Neutrophil (primary cell): ENCODE data around the gene LHX8.
"Not testable (repeated sequence)": the region's sequence is repeated elsewhere in the genome, so short reads cannot be mapped to it uniquely, and the experiment has no call there.

Experiments used
- H3K27ac ChIP-seq: fragments of 200-600 bp; sonication (generic); 2 replicates; pipeline ENCODE4 v1.5.1; 2016; ENCODE audit warnings: mild to moderate bottlenecking, moderate library complexity
- H3K27me3 ChIP-seq: fragments of 200-600 bp; sonication (generic); 2 replicates; pipeline ENCODE4 v1.6.0; 2016; ENCODE audit warnings: mild to moderate bottlenecking
- H3K36me3 ChIP-seq: fragments of 200-600 bp; sonication (generic); 2 replicates; pipeline ENCODE4 v1.5.1; 2017
- H3K4me1 ChIP-seq, 2 experiments: fragments of 200-600 bp in 1 of 2; sonication (generic) in 1 of 2; 1 replicate in 1 of 2; 2 replicates in 1 of 2; pipeline versions ENCODE4 v1.5.1 to v1.6.1; 2013 to 2016; ENCODE audit warnings: low read depth in 1 of 2, low read length in 1 of 2, mild to moderate bottlenecking in 1 of 2, moderate library complexity in 1 of 2; ENCODE audit not compliant: control insufficient read depth in 1 of 2, insufficient read depth in 1 of 2
- H3K4me3 ChIP-seq, 2 experiments: fragments of 200-600 bp in 1 of 2; sonication (generic) in 1 of 2; 1 replicate in 1 of 2; 2 replicates in 1 of 2; pipeline ENCODE4 v1.5.1; 2013 to 2016; ENCODE audit warnings: low read depth in 1 of 2, low read length in 1 of 2, mild to moderate bottlenecking in 1 of 2, moderate library complexity in 1 of 2
- H3K9me3 ChIP-seq: fragments of 200-600 bp; sonication (generic); 2 replicates; pipeline ENCODE4 v1.5.1; 2016
- CTCF ChIP-seq: fragments of 200-600 bp; sonication (generic); IDR thresholded peaks from 2 replicates; pipeline ENCODE4 v1.5.1; 2016; ENCODE audit warnings: antibody characterized with exemption

The LHX8 gene

DNA sequence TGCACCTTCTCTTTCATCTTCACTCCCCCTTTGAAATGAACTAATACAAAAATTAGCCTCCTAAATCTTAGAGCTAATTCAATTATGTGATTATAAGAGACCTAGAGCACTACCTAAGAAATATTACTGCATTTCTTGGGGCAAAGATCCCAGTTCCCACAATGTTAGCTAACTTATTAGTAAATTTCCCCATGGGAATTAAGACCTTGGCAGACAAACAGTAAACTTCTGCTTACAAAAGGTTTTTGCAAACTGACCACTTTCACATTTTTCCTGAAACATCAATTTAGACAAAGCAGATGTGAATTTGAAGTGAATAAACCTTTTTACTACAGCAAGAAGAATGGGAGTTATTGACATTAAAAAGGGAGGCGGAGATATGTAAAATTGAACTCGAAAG is 34.6 kb upstream of the LHX8 start:
- no peak overlapping the region for H3K4me3 ChIP-seq
- H3K9me3 ChIP-seq = no peaks in the 10 kb centered on the region
- no peaks in the 10 kb centered on the region for H3K27me3 ChIP-seq
- TF ChIP-seq CTCF = no peak
- no peaks in the 10 kb centered on the region for H3K36me3 ChIP-seq
- H3K27ac ChIP-seq = no peak overlapping the region
- no peaks in the 10 kb centered on the region for H3K4me1 ChIP-seq

DNA sequence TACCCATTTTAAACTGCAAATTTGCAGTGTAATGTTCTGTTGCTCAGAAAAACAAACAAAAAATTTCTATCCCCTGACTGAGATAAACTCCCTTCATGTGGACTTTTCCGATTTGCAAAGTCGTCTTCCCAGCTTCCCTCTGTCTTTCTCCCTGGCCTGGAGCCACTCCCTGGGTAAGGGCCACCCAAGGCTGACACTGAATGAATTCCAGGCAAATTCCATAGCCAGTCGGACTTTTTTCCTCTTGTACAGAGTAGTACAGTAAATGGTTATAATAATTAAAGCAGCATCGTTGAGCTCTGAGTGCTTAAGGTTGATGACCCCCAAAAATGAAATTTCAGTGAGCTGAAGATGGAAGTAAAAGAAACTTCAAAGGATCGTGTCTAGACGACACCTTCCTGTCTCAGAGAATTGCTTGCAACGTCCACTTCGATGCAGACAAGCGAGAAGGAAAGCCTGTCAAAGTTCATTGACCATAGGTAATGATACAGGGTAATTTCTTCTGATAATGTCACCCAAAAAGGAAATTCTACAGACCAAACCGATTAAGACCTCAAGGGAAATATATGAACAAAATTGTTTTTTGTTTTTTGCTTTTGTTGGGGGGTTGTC is 33.6 kb upstream of the LHX8 start:
- Histone ChIP-seq H3K9me3 (no peaks in the 10 kb centered on the region), H3K36me3 (no peaks in the 10 kb centered on the region), H3K27me3 (no peaks in the 10 kb centered on the region), H3K4me1 (no peaks in the 10 kb centered on the region), H3K4me3 (no peak overlapping the region), H3K27ac (no peak overlapping the region)
- TF ChIP-seq CTCF = no peak

DNA sequence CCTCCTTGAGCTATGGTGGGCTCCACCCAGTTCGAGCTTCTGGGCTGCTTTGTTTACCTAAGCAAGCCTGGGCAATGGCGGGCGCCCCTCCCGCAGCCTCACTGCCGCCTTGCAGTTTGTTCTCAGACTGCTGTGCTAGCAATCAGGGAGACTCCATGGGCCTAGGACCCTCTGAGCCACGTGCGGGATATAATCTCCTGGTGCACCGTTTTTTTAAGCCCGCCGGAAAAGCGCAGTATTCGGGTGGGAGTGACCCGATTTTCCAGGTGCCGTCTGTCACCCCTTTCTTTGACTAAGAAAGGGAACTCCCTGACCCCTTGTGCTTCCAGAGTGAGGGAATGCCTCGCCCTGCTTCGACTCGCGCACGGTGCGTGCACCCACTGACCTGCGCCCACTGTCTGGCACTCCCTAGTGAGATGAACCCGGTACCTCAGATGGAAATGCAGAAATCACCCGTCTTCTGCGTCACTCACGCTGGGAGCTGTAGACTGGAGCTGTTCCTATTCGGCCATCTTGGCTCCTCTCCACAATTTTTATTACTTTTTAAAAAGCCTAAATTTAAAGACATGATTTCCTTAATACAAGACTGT is 21.7 kb upstream of the LHX8 start:
- not testable (repeated sequence) for H3K27me3 ChIP-seq, H3K27ac ChIP-seq, H3K4me1 ChIP-seq, H3K4me3 ChIP-seq, H3K36me3 ChIP-seq, H3K9me3 ChIP-seq

DNA sequence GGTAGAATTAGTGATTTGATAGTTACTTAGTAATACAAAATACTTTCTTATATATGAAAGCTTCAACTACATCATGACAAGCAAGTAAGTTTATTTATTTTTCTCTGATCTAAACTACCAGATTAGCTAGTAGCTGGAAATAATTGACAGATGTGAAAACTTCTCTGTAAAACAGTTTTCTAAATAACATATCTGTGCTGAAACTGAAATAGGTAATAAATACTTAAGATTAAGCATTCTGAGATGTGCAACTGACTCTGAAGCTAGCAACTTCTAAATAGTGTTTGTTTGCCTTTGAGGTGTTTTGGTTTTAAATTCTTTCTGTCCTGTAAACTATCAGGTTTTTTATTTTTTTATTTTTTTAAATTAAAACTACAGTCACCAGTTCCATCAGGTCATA is 18.5 kb upstream of the LHX8 start:
- no peaks in the 10 kb centered on the region for H3K4me1 ChIP-seq
- no peak overlapping the region for H3K4me3 ChIP-seq
- H3K27ac ChIP-seq = no peak overlapping the region
- H3K27me3 ChIP-seq = no peaks in the 10 kb centered on the region
- H3K36me3 ChIP-seq = no peaks in the 10 kb centered on the region
- H3K9me3 ChIP-seq = no peaks in the 10 kb centered on the region
- no peak for TF ChIP-seq CTCF

DNA sequence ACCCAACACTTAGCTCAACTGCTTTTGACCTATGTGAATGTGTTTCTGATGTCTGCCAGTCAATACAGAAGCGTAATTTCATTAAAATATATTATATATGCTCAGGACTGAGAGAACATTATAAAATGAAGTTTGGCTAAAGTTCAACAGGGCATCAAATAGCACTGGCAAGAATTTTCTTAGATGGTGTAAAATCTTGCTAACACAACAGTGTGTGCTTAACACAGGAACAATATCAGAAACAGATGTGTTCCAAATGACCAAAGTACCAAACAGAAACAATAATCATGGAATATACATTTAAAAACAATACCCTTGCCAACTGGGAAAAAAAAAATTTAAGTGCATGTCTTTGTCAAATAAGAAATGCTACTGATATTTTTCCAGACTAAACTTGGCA is 10.4 kb upstream of the LHX8 start:
- no peak for TF ChIP-seq CTCF
- Histone ChIP-seq H3K36me3 (no peaks in the 10 kb centered on the region), H3K27ac (no peak overlapping the region), H3K27me3 (peaks cover 61% of the 10 kb centered on the region), H3K4me3 (no peak overlapping the region), H3K9me3 (no peaks in the 10 kb centered on the region), H3K4me1 (no peaks in the 10 kb centered on the region)

GRCh38 chr1:75124510-75124909 is 9.7 kb upstream of the LHX8 start:
- Histone ChIP-seq H3K4me1 (no peaks in the 10 kb centered on the region), H3K36me3 (no peaks in the 10 kb centered on the region), H3K27me3 (peaks cover 69% of the 10 kb centered on the region), H3K4me3 (no peak overlapping the region), H3K9me3 (no peaks in the 10 kb centered on the region), H3K27ac (no peak overlapping the region)
- TF ChIP-seq CTCF = no peak
